CD4-positive, alpha-beta T cell treated with Interferon alpha-2 for 1 hour (primary cell): ENCODE results near the gene KRT75.

Source experiments
- DNase-seq, 2 donors: peaks; one replicate each; pipeline ENCODE4 v3.0.0-alpha.2; 2020 to 2022

Gene KRT75

GRCh38 chr12:52390739-52391617 is 43.2 kb downstream of the KRT75 start:
- peak in 1 of 2 donors; percentile 13 for DNase-seq

- no peak for DNase-seq
These were observed 44.6 kb downstream of the KRT75 start for GRCh38 chr12:52389313-52390207.

- DNase-seq = no peak
These were observed 46.3 kb downstream of the KRT75 start for GRCh38 chr12:52387859-52388258.

GRCh38 chr12:52385226-52385702 is 48.9 kb downstream of the KRT75 start, which contains the start of gene KRT84:
Gene KRT84 (minus strand): TSS chr12:52385652. CDS start chr12:52385585, 67 bp downstream.
- DNase-seq = no peak

GRCh38 chr12:52383331-52383730 is 50.8 kb downstream of the KRT75 start:
- DNase-seq = no peak

- DNase-seq = no peak
These were observed 51.3 kb downstream of the KRT75 start for GRCh38 chr12:52382854-52383253.

GRCh38 chr12:52381206-52381605 is 53.0 kb downstream of the KRT75 start:
- DNase-seq = no peak

GRCh38 chr12:52380271-52380694 is 53.9 kb downstream of the KRT75 start:
- DNase-seq = no peak

GRCh38 chr12:52379536-52379935 is 54.6 kb downstream of the KRT75 start:
- DNase-seq = no peak

GRCh38 chr12:52378091-52378490 is 56.1 kb downstream of the KRT75 start:
- DNase-seq = no peak

- no peak for DNase-seq
These were observed 56.9 kb downstream of the KRT75 start for GRCh38 chr12:52377266-52377665.
